Measurements from ENCODE around the gene RAB4A. TPM values are rescaled to one million over a fixed set of nuclear protein-coding genes. Genes with fewer than 3 reads are reported as not detected.

Gene RAB4A
- total RNA-seq, 3 donors from 2014 or later: 27.5 to 47.8 (median 42.1) TPM

DNA sequence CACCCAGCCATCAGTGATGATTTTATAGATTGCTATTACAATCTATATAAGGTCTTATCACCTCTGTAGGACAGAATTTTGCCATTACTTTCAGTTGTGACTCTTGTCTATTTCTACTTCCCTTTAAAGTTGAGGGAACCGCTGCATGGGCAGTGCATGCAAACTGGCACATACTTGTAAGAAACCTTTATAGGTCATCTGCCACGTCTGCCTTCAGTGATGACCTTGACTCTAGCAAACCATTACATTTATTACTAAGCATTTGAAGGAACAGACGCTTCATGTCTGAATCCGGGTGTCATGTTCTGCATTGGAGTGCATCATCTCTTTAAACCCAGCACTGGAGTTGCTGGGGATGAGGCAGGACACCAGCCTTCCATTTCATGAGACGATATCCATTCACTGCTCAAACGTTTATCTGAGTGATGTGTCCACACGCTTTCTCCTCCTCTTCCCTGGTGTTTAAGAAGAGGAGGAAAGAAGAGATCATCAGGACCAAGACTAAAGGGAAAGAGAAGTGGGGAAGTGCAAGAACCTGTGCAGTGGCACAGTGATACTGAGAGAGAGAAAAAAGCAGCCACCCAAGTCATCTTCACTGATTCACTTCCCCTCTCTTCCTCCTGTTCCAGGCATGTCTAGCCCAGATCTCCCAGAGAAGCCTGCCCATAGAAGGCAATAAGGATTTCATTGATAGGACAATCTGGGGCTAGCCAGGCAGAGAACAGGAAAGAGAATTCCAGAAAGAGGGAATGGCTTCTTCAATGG is 57.9 kb downstream of the RAB4A start:
- no peaks in the 10 kb centered on the region for H3K27me3 ChIP-seq
- intact Hi-C loops (cut with DNase I; ENCODE audit: low total_unique reads): no loop called here
- TF ChIP-seq, protein P1, sequence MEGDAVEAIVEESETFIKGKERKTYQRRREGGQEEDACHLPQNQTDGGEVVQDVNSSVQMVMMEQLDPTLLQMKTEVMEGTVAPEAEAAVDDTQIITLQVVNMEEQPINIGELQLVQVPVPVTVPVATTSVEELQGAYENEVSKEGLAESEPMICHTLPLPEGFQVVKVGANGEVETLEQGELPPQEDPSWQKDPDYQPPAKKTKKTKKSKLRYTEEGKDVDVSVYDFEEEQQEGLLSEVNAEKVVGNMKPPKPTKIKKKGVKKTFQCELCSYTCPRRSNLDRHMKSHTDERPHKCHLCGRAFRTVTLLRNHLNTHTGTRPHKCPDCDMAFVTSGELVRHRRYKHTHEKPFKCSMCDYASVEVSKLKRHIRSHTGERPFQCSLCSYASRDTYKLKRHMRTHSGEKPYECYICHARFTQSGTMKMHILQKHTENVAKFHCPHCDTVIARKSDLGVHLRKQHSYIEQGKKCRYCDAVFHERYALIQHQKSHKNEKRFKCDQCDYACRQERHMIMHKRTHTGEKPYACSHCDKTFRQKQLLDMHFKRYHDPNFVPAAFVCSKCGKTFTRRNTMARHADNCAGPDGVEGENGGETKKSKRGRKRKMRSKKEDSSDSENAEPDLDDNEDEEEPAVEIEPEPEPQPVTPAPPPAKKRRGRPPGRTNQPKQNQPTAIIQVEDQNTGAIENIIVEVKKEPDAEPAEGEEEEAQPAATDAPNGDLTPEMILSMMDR (IDR thresholded peaks at IDR 0.05): no peak
- TF ChIP-seq POLR2A (IDR thresholded peaks at IDR 0.05): no peak
- TF ChIP-seq POLR2AphosphoS5 (IDR thresholded peaks at IDR 0.05): no peak
- no peak for DNase-seq (ENCODE audit: low spot score in 2 of 2)
- no peaks in the 10 kb centered on the region for H3K36me3 ChIP-seq
- H3K9me3 ChIP-seq: no peaks in the 10 kb centered on the region
- H3K27ac ChIP-seq: no peak overlapping the region
- no peak overlapping the region for H3K4me3 ChIP-seq
- no peaks in the 10 kb centered on the region for H3K4me1 ChIP-seq

- Histone ChIP-seq H3K27me3 (no peaks in the 10 kb centered on the region), H3K4me3 (no peak overlapping the region), H3K27ac (no peak overlapping the region), H3K4me1 (no peaks in the 10 kb centered on the region), H3K9me3 (no peaks in the 10 kb centered on the region), H3K36me3 (no peaks in the 10 kb centered on the region)
- TF ChIP-seq, protein P1 (IDR thresholded peaks at IDR 0.05): no peak
- TF ChIP-seq POLR2A (IDR thresholded peaks at IDR 0.05) (no peak), POLR2AphosphoS5 (IDR thresholded peaks at IDR 0.05) (no peak)
- DNase-seq (ENCODE audit: low spot score in 2 of 2): no peak
- intact Hi-C loops (cut with DNase I; ENCODE audit: low total_unique reads): no loop called here
Measured at GRCh38 chr1:229334269-229334668, 63.4 kb downstream of the RAB4A start.

GRCh38 chr1:229334716-229335115 is 63.8 kb downstream of the RAB4A start:
- Histone ChIP-seq H3K9me3 (no peaks in the 10 kb centered on the region), H3K27me3 (no peaks in the 10 kb centered on the region), H3K36me3 (no peaks in the 10 kb centered on the region), H3K27ac (no peak overlapping the region), H3K4me1 (no peaks in the 10 kb centered on the region), H3K4me3 (no peak overlapping the region)
- TF ChIP-seq, protein P1 (IDR thresholded peaks at IDR 0.05): no peak
- TF ChIP-seq POLR2AphosphoS5 (IDR thresholded peaks at IDR 0.05) (no peak), POLR2A (IDR thresholded peaks at IDR 0.05) (no peak)
- DNase-seq (ENCODE audit: low spot score in 2 of 2): no peak
- intact Hi-C loops (cut with DNase I; ENCODE audit: low total_unique reads): no loop called here

DNA sequence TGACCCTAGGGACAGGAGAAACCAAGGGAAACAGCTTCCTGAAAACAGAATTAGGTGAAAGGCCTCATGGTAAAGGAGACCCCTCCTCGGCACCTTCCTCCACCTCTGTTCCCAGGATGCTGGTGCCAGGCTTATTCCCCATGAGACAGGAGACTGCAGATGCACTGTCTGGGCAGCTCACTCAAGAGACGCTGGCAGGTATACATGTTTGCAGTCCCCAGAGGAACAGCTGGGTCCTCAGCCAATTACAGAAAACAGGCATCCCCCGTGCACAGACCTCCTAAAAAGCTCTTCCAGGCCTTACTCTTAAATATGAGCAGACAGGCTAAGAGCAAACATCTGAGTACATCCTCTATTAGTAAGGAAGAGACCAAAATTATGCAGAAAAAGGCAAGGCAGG is 65.4 kb downstream of the RAB4A start:
- Histone ChIP-seq H3K4me1 (no peaks in the 10 kb centered on the region), H3K4me3 (no peak overlapping the region), H3K9me3 (no peaks in the 10 kb centered on the region), H3K27me3 (no peaks in the 10 kb centered on the region), H3K36me3 (no peaks in the 10 kb centered on the region), H3K27ac (no peak overlapping the region)
- intact Hi-C loops (cut with DNase I; ENCODE audit: low total_unique reads): no loop called here
- DNase-seq (ENCODE audit: low spot score in 2 of 2): no peak
- TF ChIP-seq, protein P1 (IDR thresholded peaks at IDR 0.05): no peak
- TF ChIP-seq POLR2AphosphoS5 (IDR thresholded peaks at IDR 0.05) (no peak), POLR2A (IDR thresholded peaks at IDR 0.05) (no peak)

DNA sequence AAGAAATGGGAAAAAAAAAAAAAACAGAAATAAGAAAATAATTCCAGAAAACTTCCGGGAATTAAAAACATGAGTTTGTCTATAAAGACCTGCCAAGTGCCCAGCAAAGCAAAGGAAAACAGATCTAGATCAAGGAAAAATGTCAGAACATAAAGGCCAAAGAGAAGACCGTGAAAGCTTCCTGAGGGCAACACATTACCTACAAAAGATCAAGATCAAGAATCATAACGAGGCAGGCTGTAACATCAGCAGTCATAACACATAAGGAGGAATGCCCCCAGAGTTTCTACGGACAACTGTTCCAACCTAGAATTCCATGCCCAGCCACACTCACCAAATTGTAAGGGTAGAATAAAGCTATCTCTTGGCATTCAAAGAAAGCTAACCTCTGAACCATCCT is 68.2 kb downstream of the RAB4A start:
- Histone ChIP-seq H3K9me3 (no peaks in the 10 kb centered on the region), H3K36me3 (no peaks in the 10 kb centered on the region), H3K4me3 (no peak overlapping the region), H3K4me1 (no peaks in the 10 kb centered on the region), H3K27me3 (no peaks in the 10 kb centered on the region), H3K27ac (no peak overlapping the region)
- TF ChIP-seq POLR2A (IDR thresholded peaks at IDR 0.05): no peak
- no peak for TF ChIP-seq POLR2AphosphoS5 (IDR thresholded peaks at IDR 0.05)
- TF ChIP-seq, protein P1 (IDR thresholded peaks at IDR 0.05): no peak
- intact Hi-C loops (cut with DNase I; ENCODE audit: low total_unique reads): no loop called here
- no peak for DNase-seq (ENCODE audit: low spot score in 2 of 2)

Data from breast epithelium (tissue), 4 donors.